GM12872 (cell line): ENCODE results near the gene GAB2.

Experiments used
- TF ChIP-seq, protein P1 (sequence below): IDR thresholded peaks from 3 replicates; pipeline ENCODE4 v1.5.1; 2011; ENCODE audit warnings: low read depth, mild to moderate bottlenecking, low read length, moderate library complexity; ENCODE audit not compliant: insufficient read depth

GAB2 gene

DNA sequence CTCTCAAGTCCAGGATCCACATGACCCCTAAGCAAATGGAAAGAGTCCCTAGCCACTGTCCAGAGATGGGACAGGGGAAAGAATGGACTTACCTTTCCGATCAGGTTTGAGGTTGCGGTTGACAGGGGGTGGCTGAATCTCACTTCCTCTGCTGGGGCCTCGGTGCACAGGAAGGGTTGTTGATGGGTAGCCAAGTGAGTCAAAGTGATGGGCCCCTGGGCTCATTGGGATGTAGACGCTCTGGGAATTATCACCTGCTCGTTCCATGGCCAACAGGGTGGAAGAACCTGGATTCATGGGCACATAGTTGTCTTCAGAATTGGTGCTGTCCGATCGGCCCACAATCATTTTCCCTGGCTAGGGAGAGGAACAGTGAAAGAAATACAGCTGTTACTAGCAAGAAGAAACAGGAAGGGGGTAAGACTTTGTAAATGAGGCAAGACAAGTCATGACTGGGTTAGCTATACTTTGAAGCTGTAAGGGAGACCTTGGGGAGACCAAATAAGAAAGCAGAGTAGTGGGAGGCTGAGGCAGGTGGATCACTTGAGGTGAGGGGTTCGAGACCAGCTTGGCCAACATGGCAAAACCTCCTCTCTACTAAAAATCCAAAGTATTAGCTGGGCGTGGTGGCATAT is 194.2 kb downstream of the GAB2 start:
- TF ChIP-seq, protein P1, sequence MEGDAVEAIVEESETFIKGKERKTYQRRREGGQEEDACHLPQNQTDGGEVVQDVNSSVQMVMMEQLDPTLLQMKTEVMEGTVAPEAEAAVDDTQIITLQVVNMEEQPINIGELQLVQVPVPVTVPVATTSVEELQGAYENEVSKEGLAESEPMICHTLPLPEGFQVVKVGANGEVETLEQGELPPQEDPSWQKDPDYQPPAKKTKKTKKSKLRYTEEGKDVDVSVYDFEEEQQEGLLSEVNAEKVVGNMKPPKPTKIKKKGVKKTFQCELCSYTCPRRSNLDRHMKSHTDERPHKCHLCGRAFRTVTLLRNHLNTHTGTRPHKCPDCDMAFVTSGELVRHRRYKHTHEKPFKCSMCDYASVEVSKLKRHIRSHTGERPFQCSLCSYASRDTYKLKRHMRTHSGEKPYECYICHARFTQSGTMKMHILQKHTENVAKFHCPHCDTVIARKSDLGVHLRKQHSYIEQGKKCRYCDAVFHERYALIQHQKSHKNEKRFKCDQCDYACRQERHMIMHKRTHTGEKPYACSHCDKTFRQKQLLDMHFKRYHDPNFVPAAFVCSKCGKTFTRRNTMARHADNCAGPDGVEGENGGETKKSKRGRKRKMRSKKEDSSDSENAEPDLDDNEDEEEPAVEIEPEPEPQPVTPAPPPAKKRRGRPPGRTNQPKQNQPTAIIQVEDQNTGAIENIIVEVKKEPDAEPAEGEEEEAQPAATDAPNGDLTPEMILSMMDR = no peak

DNA sequence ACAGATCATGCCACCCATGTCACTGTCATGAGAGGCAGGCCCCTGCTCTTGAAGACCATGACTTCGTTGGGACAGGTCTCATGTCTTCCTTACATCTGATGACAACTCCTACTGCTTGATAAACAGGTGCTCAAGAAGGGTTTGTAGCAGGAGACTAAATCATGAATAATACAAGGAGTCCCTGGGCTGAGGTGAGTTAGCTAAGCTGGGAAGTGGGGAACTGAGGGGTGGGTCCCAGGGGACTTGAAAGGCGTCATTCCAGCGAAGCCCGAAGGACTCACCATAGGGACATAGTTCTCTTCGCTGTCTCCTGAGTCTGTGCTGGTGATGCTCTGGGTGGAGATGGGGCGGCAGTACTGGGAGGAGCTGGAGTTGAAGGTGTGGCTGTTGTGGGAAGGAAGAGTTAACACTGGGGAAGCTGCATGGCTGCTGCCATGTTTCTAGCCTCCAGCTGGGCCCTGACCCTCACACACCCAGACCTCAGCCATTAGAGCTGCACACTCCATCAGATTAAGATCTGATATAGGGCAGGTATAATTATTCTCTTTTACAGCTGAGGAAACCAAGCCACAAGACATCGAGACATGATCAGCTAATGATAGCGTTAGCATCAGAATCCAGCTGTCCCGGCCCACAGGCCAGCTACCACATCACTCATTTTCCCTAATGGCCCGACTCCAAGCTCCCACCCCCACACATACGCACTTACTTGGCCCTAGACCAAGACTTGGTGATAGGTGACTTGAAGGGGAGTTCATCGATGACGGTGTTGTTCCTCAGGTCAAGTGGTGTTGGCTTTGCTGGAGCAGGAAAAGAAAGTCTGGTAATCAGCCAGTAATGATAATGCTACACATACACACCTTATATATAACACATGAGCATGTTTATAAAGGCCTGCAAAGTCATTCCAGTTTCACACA is 196.0 kb downstream of the GAB2 start:
- TF ChIP-seq, protein P1 = no peak

DNA sequence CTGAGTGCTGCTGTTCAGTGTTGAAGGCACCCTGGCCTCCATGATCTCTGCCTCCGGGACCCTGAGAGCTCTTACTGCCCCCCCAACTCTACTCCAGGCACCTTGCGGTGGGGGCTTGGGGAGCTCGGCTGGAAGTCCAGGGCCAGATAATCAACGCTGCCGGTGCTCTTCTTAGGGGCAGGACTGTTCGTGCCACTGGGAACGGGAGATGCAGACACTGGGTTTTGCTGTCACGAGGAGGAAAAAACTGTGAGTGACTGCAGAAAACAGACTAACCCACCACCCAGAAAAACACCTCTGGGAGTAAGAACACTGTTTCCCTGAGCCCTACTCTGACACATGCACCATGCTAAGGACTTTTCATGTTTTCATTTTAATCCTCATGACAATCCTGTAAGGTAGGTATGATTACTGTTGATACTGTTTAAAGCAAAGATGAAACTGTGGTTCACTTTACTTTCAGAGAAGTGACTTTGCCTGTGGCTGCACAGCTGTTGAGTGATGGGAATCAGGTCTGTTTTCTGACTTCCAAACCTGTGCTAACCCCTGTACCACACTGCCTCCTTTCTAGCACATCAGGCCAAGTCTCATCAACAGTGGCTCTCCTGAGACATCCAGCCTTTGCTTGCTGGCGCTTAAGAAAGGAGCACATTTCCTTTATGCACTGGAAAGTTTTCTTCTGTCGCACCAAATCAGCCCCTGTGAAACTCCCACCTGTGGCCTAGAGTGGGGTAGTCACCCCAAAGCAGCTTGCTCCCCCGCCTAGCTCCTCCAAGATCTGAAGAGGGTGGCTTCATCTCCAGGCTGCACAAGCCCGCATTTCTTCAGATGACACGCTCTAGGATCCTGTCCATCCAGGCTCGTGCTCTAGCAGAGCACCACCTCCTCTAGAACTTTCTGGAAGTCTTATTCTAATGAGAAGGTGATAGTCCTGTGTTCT is 197.1 kb downstream of the GAB2 start:
- TF ChIP-seq, protein P1 = no peak

DNA sequence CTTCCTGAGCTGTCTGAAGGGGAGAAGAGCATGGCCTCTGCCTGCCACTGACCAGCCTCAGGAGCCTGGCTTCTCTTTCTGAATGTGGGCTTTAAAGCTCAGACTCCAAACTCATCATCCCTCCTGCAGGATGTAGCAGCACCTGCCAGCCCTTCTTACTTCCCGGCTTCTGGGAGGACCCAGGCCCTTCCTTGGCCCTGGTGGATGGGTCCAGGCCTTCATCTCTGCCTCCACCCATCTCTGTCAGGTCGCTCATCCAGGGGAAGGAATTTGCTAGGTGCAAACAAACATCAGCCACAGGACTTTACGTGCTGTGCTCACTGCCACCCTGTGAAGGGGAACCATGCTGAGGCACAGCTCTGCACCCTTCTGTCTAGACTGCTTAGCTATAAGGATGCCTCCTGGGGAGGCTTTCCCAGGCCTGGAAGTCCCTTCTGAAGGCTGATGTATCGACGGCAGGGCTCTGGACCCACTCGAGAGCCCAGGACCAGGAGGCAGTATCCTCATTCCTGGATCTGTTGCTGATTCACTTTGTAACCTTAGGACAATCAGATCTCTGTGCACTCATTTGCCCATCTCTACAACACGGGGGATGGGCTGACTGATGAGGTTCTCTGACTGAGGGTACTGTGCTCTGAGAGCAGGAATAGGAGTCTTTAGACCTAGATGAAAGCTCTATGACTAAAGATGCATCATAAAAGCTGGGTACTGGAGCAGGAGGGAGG is 198.0 kb downstream of the GAB2 start:
- TF ChIP-seq, protein P1 = no peak

DNA sequence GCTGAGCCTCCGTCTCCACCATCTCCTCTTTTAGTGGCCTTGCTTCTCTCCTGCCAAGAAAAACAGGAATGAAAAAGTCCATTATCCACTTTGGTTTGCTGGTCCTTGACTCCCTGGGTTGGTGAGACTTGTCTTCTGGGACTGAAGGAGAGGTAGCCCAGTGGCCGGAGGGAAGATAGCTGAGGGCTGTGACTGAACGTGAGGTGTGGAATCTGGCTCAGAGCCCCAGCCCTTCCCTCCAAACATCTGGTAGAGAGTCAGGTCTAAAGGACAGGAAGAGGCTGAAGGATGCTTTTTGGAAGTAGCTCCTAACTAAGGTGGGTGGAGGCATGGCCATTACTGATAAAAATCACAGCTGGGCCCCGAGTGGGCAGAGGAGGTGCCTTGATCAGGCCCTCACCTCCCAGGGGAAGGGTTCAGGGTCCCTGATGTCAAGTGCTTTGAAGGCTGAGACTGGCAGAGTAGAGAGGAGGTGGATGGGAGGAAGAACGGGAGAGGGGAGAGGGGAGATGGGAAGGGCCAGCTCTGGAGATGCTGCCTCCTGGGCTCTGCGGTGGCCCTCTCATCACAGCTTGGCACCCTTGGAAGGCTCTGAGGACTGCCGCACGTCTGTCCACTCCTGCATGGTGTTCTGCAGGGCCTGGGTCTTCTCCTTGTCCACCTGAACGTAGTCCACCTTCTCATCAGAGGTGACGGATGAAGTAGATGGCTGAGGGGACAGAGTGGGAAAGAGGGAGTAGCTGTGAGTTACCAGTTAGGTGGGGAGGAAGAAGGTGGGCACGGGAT is 198.7 kb downstream of the GAB2 start:
- TF ChIP-seq, protein P1 = no peak

DNA sequence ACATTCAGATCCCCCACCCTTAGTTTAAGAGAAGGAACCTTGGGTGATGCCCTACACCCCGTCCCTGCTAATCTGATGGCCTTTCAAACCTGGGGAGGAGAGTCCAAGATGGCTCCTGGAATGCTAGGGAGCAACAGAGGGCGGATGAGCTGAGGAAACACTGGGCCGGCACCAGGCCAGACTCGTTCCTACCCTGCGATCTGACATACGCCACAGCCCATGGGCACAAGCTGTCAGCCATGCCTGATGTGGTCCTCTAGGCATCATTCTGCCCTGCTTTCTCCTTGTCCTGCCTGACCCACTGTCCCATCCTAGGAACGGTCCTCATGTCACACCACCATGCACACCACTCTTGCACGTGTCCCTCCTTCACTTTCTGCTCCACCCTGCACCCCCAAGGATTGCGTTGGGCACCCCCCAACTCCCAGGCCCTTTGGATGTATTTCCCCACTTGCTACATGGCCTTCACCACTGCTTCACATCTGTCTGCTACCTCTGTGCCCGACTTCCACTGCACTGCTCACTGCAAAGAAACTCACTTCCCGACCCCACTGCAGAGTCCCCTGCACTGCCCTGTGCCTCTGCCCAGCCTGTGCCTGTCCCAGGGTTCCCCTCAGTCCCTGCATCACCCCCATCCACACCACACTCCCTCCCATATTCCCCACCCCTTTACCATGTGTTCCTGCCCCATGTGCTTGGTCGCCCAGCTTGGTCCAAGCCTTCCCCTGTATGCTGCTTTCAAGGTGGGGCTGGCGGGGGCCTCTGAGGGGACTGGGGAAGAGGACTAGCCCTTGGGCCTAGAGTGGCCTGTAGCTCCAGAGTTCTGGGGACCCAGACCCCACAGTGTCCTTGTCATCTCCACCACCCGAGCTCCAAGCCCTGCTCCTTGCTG is 199.7 kb downstream of the GAB2 start:
- TF ChIP-seq, protein P1 = no peak
